DMS114 treated with DMSO at 0.1 percent for 48 hours (cell line): ENCODE data around the gene PHC3.

ENCODE experiments used
- DNase-seq: peaks from one replicate; lab custom pipeline; 2025; ENCODE audit not compliant: unreplicated experiment; lab: John Stamatoyannopoulos, UW

The PHC3 gene

GRCh38 chr3:170189398-170190256 is 8.1 kb upstream of the PHC3 start:
- DNase-seq = no peak

GRCh38 chr3:170180079-170180907 is 1.2 kb downstream of the PHC3 start:
- no peak for DNase-seq

GRCh38 chr3:170179432-170179831 is 2.1 kb downstream of the PHC3 start:
- DNase-seq = no peak

- DNase-seq = no peak
These were observed 2.9 kb downstream of the PHC3 start for GRCh38 chr3:170178651-170179050.

GRCh38 chr3:170171563-170171962 is 10.0 kb downstream of the PHC3 start:
- DNase-seq = no peak

- no peak for DNase-seq
These were observed 16.8 kb downstream of the PHC3 start for GRCh38 chr3:170164717-170165116.

- DNase-seq = no peak
These were observed 17.4 kb downstream of the PHC3 start for GRCh38 chr3:170163956-170164645.

- no peak for DNase-seq
These were observed 18.9 kb downstream of the PHC3 start for GRCh38 chr3:170162630-170163029.

- DNase-seq = no peak
These were observed 19.5 kb downstream of the PHC3 start for GRCh38 chr3:170162052-170162451.

- DNase-seq = no peak
These were observed 21.6 kb downstream of the PHC3 start for GRCh38 chr3:170159933-170160332.

GRCh38 chr3:170159459-170159858 is 22.1 kb downstream of the PHC3 start:
- DNase-seq = no peak

- DNase-seq = no peak
These were observed 25.9 kb downstream of the PHC3 start for GRCh38 chr3:170155604-170156003.

GRCh38 chr3:170154569-170155143 is 26.9 kb downstream of the PHC3 start:
- DNase-seq = no peak

GRCh38 chr3:170154084-170154483 is 27.4 kb downstream of the PHC3 start:
- DNase-seq = no peak

GRCh38 chr3:170151536-170151935 is 30.0 kb downstream of the PHC3 start:
- no peak for DNase-seq

GRCh38 chr3:170149016-170149415 is 32.5 kb downstream of the PHC3 start:
- no peak for DNase-seq

GRCh38 chr3:170145278-170145677 is 36.3 kb downstream of the PHC3 start:
- no peak for DNase-seq

GRCh38 chr3:170144437-170144843 is 37.1 kb downstream of the PHC3 start:
- no peak for DNase-seq

- DNase-seq = no peak
These were observed 39.2 kb downstream of the PHC3 start for GRCh38 chr3:170142373-170142772.

GRCh38 chr3:170137986-170138385 is 43.5 kb downstream of the PHC3 start:
- no peak for DNase-seq

GRCh38 chr3:170132335-170132734 is 49.2 kb downstream of the PHC3 start:
- DNase-seq = no peak
